Measurements from ENCODE around the gene MEIOB.

Gene MEIOB

GRCh38 chr16:1825864-1826690 lies 45.9 kb downstream of the MEIOB start:
- TF ChIP-seq CTCF (IDR thresholded peaks at IDR 0.05; ENCODE audit: low read depth, low read length): no peak
- no peak for DNase-seq (ENCODE audit: extremely low read depth, low read depth)

- DNase-seq (ENCODE audit: extremely low read depth, low read depth): no peak
- no peak for TF ChIP-seq CTCF (IDR thresholded peaks at IDR 0.05; ENCODE audit: low read depth, low read length)
Measured at GRCh38 chr16:1825381-1825863, 46.5 kb downstream of the MEIOB start.

- no peak for TF ChIP-seq CTCF (IDR thresholded peaks at IDR 0.05; ENCODE audit: low read depth, low read length)
- DNase-seq (ENCODE audit: extremely low read depth, low read depth): no peak
Measured at GRCh38 chr16:1823821-1824220, 48.1 kb downstream of the MEIOB start.

GRCh38 chr16:1822801-1823200 lies 49.2 kb downstream of the MEIOB start:
- no peak for DNase-seq (ENCODE audit: extremely low read depth, low read depth)
- TF ChIP-seq CTCF (IDR thresholded peaks at IDR 0.05; ENCODE audit: low read depth, low read length): no peak

- TF ChIP-seq CTCF (IDR thresholded peaks at IDR 0.05; ENCODE audit: low read depth, low read length): no peak
- DNase-seq (ENCODE audit: extremely low read depth, low read depth): no peak
Measured at GRCh38 chr16:1821861-1822611, 49.9 kb downstream of the MEIOB start.

GRCh38 chr16:1820946-1821290 lies 51.0 kb downstream of the MEIOB start:
- no peak for TF ChIP-seq CTCF (IDR thresholded peaks at IDR 0.05; ENCODE audit: low read depth, low read length)
- DNase-seq (ENCODE audit: extremely low read depth, low read depth): no peak
